IPS DF 6.9 (cell line): ENCODE results near the gene DEF6.
"Not testable (repeated sequence)": the region's sequence is repeated elsewhere in the genome, so short reads cannot be mapped to it uniquely, and the experiment has no call there.

ENCODE experiments used
- DNase-seq: peaks from one replicate; pipeline ENCODE4 v3.0.0-alpha.2; 2013; ENCODE audit warnings: low read depth, low spot score
- H3K27ac ChIP-seq: one replicate; pipeline ENCODE4 v1.5.1; 2013; ENCODE audit warnings: low read length, control low read depth
- H3K27me3 ChIP-seq: 2 replicates; pipeline ENCODE4 v1.6.1; 2013; ENCODE audit warnings: mild to moderate bottlenecking, low read length; ENCODE audit not compliant: control insufficient read depth, insufficient read depth
- H3K36me3 ChIP-seq: 2 replicates; pipeline ENCODE4 v1.6.1; 2013; ENCODE audit warnings: low read length; ENCODE audit not compliant: control insufficient read depth, insufficient read depth
- H3K4me1 ChIP-seq: 2 replicates; pipeline ENCODE4 v1.6.1; 2013; ENCODE audit warnings: low read length; ENCODE audit not compliant: control insufficient read depth, insufficient read depth
- H3K4me3 ChIP-seq: 2 replicates; pipeline ENCODE4 v1.5.1; 2013; ENCODE audit warnings: mild to moderate bottlenecking, low read length
- H3K9me3 ChIP-seq: 2 replicates; pipeline ENCODE4 v1.6.1; 2013; ENCODE audit warnings: low read length, inconsistent platforms; ENCODE audit not compliant: control insufficient read depth, insufficient read depth
- WGBS: extraction: QIAGEN DNeasy Blood & Tissue Kit; methylation state at CpG from one replicate; pipeline ENCODE4 v1.1.7; 2013; ENCODE audit warnings: mixed read lengths, missing lambda C conversion rate; ENCODE audit not compliant: insufficient read length, insufficient coverage; 5-methylcytosine and 5-hydroxymethylcytosine counted together

DEF6 gene

GRCh38 chr6:35295521-35296315 lies 1.9 kb upstream of the DEF6 start:
- Histone ChIP-seq H3K27ac (no peak overlapping the region), H3K4me1 (peaks cover 7% of the 10 kb centered on the region), H3K27me3 (no peaks in the 10 kb centered on the region), H3K4me3 (no peak overlapping the region), H3K9me3 (no peaks in the 10 kb centered on the region), H3K36me3 (peaks cover 11% of the 10 kb centered on the region)
- no peak for DNase-seq
- no CpG with 5 or more reads among the region's 3 CpGs for WGBS

GRCh38 chr6:35296931-35297600 lies 552 bp upstream of the DEF6 start:
- Histone ChIP-seq H3K36me3 (peaks cover 4% of the 10 kb centered on the region), H3K27me3 (no peaks in the 10 kb centered on the region), H3K4me3 (no peak overlapping the region), H3K4me1 (peaks cover 7% of the 10 kb centered on the region), H3K9me3 (no peaks in the 10 kb centered on the region), H3K27ac (no peak overlapping the region)
- DNase-seq = no peak
- no CpG with 5 or more reads among the region's 6 CpGs for WGBS

GRCh38 chr6:35298625-35299140 lies 1.1 kb downstream of the DEF6 start:
- Histone ChIP-seq H3K4me1 (peaks cover 9% of the 10 kb centered on the region), H3K4me3 (no peak overlapping the region), H3K9me3 (no peaks in the 10 kb centered on the region), H3K36me3 (no peaks in the 10 kb centered on the region; the same call in 1 of the 2 replicates), H3K27me3 (no peaks in the 10 kb centered on the region), H3K27ac (no peak overlapping the region)
- WGBS = no CpG with 5 or more reads among the region's 6 CpGs
- DNase-seq = no peak

- no peak for DNase-seq
- H3K27ac ChIP-seq = no peak overlapping the region
- H3K4me1 ChIP-seq = peaks cover 9% of the 10 kb centered on the region
- WGBS = 100% methylated on average over 1 of the region's 4 CpGs
- no peak overlapping the region for H3K4me3 ChIP-seq
- H3K9me3 ChIP-seq = no peaks in the 10 kb centered on the region
- H3K27me3 ChIP-seq = no peaks in the 10 kb centered on the region
- no peaks in the 10 kb centered on the region for H3K36me3 ChIP-seq
Observed at GRCh38 chr6:35299674-35300073, 2.1 kb downstream of the DEF6 start.

GRCh38 chr6:35300848-35301247 lies 3.2 kb downstream of the DEF6 start:
- Histone ChIP-seq H3K27ac (no peak overlapping the region), H3K4me1 (peaks cover 9% of the 10 kb centered on the region)
- no peak for DNase-seq

GRCh38 chr6:35302604-35303241 lies 5.1 kb downstream of the DEF6 start:
- DNase-seq = no peak
- Histone ChIP-seq H3K4me1 (peaks cover 9% of the 10 kb centered on the region), H3K9me3 (no peaks in the 10 kb centered on the region), H3K27me3 (no peaks in the 10 kb centered on the region), H3K36me3 (no peaks in the 10 kb centered on the region), H3K4me3 (no peak overlapping the region), H3K27ac (no peak overlapping the region)
- no CpG with 5 or more reads among the region's 6 CpGs for WGBS

More at GRCh38 chr6:35300848-35301247, 3.2 kb downstream of the DEF6 start:
- no peaks in the 10 kb centered on the region for H3K9me3 ChIP-seq
- H3K36me3 ChIP-seq = no peaks in the 10 kb centered on the region
- H3K4me3 ChIP-seq = no peak overlapping the region
- no peaks in the 10 kb centered on the region for H3K27me3 ChIP-seq

GRCh38 chr6:35304299-35304698 lies 6.7 kb downstream of the DEF6 start:
- WGBS = no CpG with 5 or more reads among the region's 1 CpG
- Histone ChIP-seq H3K4me3 (no peak overlapping the region), H3K27ac (no peak overlapping the region), H3K9me3 (no peaks in the 10 kb centered on the region), H3K36me3 (no peaks in the 10 kb centered on the region), H3K27me3 (no peaks in the 10 kb centered on the region), H3K4me1 (peaks cover 4% of the 10 kb centered on the region; the same call in 1 of the 2 replicates)
- DNase-seq = no peak

GRCh38 chr6:35305117-35305516 lies 7.5 kb downstream of the DEF6 start:
- H3K4me3 ChIP-seq = no peak overlapping the region
- no peaks in the 10 kb centered on the region for H3K27me3 ChIP-seq
- no CpG with 5 or more reads among the region's 8 CpGs for WGBS
- no peaks in the 10 kb centered on the region for H3K9me3 ChIP-seq
- no peak for DNase-seq
- peaks cover 2% of the 10 kb centered on the region; the same call in 1 of the 2 replicates for H3K4me1 ChIP-seq
- no peaks in the 10 kb centered on the region for H3K36me3 ChIP-seq
- no peak overlapping the region for H3K27ac ChIP-seq

- H3K27me3 ChIP-seq, H3K27ac ChIP-seq, H3K9me3 ChIP-seq, DNase-seq, H3K36me3 ChIP-seq, H3K4me1 ChIP-seq, H3K4me3 ChIP-seq: not testable (repeated sequence)
- WGBS = no CpG with 5 or more reads among the region's 15 CpGs
Observed at GRCh38 chr6:35307138-35307537, 9.5 kb downstream of the DEF6 start.

- not testable (repeated sequence) for H3K9me3 ChIP-seq, H3K4me3 ChIP-seq, H3K4me1 ChIP-seq, DNase-seq, H3K27me3 ChIP-seq, H3K27ac ChIP-seq, H3K36me3 ChIP-seq
- no CpG with 5 or more reads among the region's 2 CpGs for WGBS
Observed at GRCh38 chr6:35308543-35308942, 10.9 kb downstream of the DEF6 start.
